Ovary (tissue), 9 donors: Measurements from ENCODE around the gene JAG1. TPM values are rescaled to one million over a fixed set of nuclear protein-coding genes. Genes with fewer than 3 reads are reported as not detected.

Experiments
- DNase-seq, 5 donors: peaks; one replicate each; pipeline ENCODE4 v3.0.0-alpha.2; 2019 to 2020
- H3K27ac ChIP-seq, 2 donors: fragments of 200-600 bp; one replicate each; pipeline versions ENCODE4 v1.5.1 to v1.8.0; 2019 to 2022
- H3K27me3 ChIP-seq: fragments of 200-600 bp; one replicate; pipeline ENCODE4 v1.8.0; 2022
- H3K36me3 ChIP-seq: fragments of 200-600 bp; sonication (generic); one replicate; pipeline ENCODE4 v1.5.1; 2019
- H3K4me1 ChIP-seq: one replicate; pipeline ENCODE4 v1.8.1; 2013; ENCODE audit warnings: mild to moderate bottlenecking, moderate library complexity; ENCODE audit not compliant: insufficient read depth
- H3K4me3 ChIP-seq: fragments of 200-600 bp; sonication (generic); one replicate; pipeline ENCODE4 v1.5.1; 2017
- H3K9me3 ChIP-seq, 2 donors: fragments of 200-600 bp in 1 of 2; sonication (generic) in 1 of 2; one replicate each; pipeline versions ENCODE4 v1.5.1 to v1.8.1; 2013 to 2019; ENCODE audit warnings: mild to moderate bottlenecking in 1 of 2, moderate library complexity in 1 of 2
- EP300 ChIP-seq: sonication (generic); formaldehyde crosslinking; IDR thresholded peaks from one replicate; pipeline ENCODE4 v1.6.1; 2017; ENCODE audit warnings: antibody characterized with exemption
- POLR2A ChIP-seq: fragments of 450-650 bp; IDR thresholded peaks from one replicate; pipeline ENCODE4 v1.6.1; 2017; ENCODE audit warnings: antibody characterized with exemption, mild to moderate bottlenecking, moderate library complexity
- WGBS, 3 donors: extraction: QIAGEN DNeasy Blood & Tissue Kit in 1 of 3; methylation state at CpG; one replicate each; pipeline versions ENCODE4 v1.1.5 to v1.1.7; 2013 to 2017; 5-methylcytosine and 5-hydroxymethylcytosine counted together
- intact Hi-C, 4 donors: fragments of 100-400 bp; cut with DNase I; formaldehyde crosslinking; loops; one replicate each; pipeline versions ENCODE4 v1.11.0 to v1.15.1; 2022 to 2023
- polyA plus RNA-seq, 2 donors: library from polyadenylated mRNA; stranded (reverse); fragments of 200-250 nt in 1 of 2; fragments of 350-450 nt in 1 of 2; fragmentation: Illumina TruSeq in 1 of 2; extraction: RNeasy Lipid Tissue Mini Kit (QIAGEN cat#74804) in 1 of 2; gene quantifications; one replicate each; pipeline ENCODE4 v1.2.3, GENCODE V29; 2013 to 2014
- total RNA-seq, 7 donors: library from RNA; depleted of rRNA in 2 of 7; stranded (reverse); fragments of >200 nt in 2 of 7; fragmentation: NEBNext Ultra II Directional in 3 of 7; extraction: Animal tissue kit (Norgen Biotek cat#: 25700) in 3 of 7; gene quantifications; one replicate each; pipeline versions ENCODE4 v1.1.0 to v1.2.4, GENCODE V29; 2016 to 2023
- TF ChIP-seq, protein P1 (sequence below), 3 donors: fragments of 450-650 bp in 2 of 3; fragments of 200-600 bp in 1 of 3; IDR thresholded peaks; one replicate each; pipeline versions ENCODE4 v1.5.1 to v1.8.0; 2016 to 2022; ENCODE audit warnings: antibody characterized with exemption in 3 of 3, mild to moderate bottlenecking in 1 of 3
- donor health status: DM: no; HTN: no; CAD: no; lungs with moderate emphysema.
- donor health status: DM: no; HTN: no; CAD: no.
- donor health status: Bipolar disorder and iron deficiency.
- donor health status: DM: yes; HTN: yes; CAD: no.
- donor health status: DM: no; HTN: no; CAD: no.
- donor health status: DM: yes; HTN: yes; CAD: no.

Gene JAG1
- total and polyA plus RNA-seq, 9 donors: 27.1 to 69.7 (median 41.0) TPM

DNA sequence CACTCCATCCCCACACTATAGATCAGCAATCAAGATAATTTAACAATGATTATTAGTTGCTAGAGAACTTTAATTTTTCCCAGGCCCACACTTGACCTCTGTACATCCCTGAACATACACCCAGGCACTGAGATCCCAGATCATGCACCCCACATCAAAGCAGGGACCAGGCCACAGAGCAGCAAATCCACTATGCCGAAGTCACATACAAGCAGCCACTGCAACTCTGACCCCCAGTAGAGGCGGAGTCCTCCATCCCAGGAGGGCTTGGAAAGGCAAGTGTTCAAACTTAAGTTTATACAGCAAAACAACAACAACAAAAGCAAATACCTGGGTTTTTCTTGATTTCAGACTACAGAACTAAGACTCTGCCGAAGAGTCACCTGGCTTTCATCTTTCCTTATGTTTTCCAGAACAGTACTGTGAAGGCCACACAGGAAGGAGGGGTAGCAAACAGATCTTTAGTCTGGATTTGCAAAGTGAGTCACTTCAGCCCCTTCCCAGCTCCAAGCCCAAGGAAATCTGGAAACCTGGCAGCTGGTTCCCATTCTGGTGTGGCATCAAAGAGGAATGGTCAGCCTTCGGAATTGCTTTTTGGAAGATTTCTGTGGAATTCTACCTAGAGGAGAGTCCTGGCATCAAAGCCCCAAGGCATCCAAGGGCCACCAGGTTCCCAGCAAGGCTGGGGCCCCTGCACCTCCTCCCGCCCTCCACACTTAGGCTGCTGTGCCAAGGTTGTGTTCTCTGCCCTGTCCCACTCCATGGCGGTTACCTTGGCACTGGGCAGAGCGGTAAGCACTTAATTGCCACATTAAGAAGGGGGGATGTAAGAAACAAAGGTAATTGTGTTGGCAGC lies 7.3 kb downstream of the JAG1 start:
- TF ChIP-seq POLR2A (no peak), EP300 (no peak)
- TF ChIP-seq, protein P1, sequence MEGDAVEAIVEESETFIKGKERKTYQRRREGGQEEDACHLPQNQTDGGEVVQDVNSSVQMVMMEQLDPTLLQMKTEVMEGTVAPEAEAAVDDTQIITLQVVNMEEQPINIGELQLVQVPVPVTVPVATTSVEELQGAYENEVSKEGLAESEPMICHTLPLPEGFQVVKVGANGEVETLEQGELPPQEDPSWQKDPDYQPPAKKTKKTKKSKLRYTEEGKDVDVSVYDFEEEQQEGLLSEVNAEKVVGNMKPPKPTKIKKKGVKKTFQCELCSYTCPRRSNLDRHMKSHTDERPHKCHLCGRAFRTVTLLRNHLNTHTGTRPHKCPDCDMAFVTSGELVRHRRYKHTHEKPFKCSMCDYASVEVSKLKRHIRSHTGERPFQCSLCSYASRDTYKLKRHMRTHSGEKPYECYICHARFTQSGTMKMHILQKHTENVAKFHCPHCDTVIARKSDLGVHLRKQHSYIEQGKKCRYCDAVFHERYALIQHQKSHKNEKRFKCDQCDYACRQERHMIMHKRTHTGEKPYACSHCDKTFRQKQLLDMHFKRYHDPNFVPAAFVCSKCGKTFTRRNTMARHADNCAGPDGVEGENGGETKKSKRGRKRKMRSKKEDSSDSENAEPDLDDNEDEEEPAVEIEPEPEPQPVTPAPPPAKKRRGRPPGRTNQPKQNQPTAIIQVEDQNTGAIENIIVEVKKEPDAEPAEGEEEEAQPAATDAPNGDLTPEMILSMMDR (IDR thresholded peaks at IDR 0.05): no peak
- Histone ChIP-seq H3K27ac (peak overlapping the region in 1 of 2 donors; percentile 17), H3K9me3 (no peaks in the 10 kb centered on the region), H3K36me3 (no peaks in the 10 kb centered on the region), H3K4me3 (no peak overlapping the region), H3K4me1 (peaks cover 13% of the 10 kb centered on the region), H3K27me3 (no peaks in the 10 kb centered on the region)
- DNase-seq: no peak
- WGBS, 3 donors: 79 to 88% (median 85%) methylated on average over 7 of the region's 7 CpGs
- intact Hi-C loops: no loop called here

DNA sequence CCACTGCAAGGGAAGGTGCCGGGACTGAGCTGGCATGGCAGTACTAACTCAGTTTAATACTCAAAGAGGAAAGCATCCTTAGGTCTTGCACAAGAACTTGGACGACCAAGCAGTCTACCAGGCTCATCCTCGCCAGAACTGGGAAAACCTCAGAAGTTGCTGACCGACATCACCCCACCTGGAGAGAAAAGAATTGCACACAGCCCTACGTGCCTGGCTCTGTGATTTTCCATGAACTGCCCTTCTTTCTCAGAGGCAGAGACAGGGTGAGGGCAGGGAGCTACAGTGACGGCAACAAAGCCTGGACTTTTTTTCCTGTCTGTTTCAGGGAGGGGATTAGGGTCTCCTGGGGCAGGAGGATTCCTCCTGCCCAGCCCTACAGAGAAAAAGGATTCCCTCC lies 8.0 kb downstream of the JAG1 start:
- no peaks in the 10 kb centered on the region for H3K9me3 ChIP-seq
- H3K27ac ChIP-seq: no peak overlapping the region
- H3K4me1 ChIP-seq: peaks cover 13% of the 10 kb centered on the region
- no peak for DNase-seq
- no peak overlapping the region for H3K4me3 ChIP-seq
- no peaks in the 10 kb centered on the region for H3K36me3 ChIP-seq
- intact Hi-C loops: no loop called here
- WGBS, 3 donors: 44 to 72% (median 62%) methylated on average over 6 of the region's 6 CpGs
- TF ChIP-seq EP300: no peak
- TF ChIP-seq, protein P1 (IDR thresholded peaks at IDR 0.05): no peak
- TF ChIP-seq POLR2A: no peak
- no peaks in the 10 kb centered on the region for H3K27me3 ChIP-seq

DNA sequence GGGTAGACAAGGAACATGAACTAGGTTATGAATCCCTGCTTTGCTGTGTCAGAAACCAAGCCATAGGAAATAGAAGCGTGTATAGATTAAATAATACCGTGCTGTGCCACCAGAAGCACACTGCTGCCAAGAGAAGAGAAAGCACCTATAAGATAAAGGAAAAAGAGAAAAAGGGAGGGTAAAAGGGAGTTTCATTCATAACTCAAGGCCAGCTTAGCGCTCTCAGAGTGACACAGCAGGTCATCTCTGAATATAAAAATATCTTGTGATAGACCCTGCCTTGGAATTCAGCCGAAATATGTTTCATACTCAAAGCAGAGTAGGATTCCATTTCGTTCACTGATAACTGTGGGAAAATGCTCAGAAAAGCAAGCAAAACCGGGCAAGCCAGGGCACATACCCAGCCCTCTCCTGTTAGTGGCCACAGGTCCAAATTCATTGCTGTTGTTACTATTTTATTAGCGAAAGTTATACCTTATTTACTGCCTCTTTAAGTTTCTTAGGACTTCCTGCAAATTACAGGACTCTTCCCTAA lies 8.7 kb downstream of the JAG1 start:
- no peak overlapping the region for H3K27ac ChIP-seq
- peaks cover 13% of the 10 kb centered on the region for H3K4me1 ChIP-seq
- TF ChIP-seq, protein P1 (IDR thresholded peaks at IDR 0.05): no peak
- TF ChIP-seq POLR2A (no peak), EP300 (no peak)
- no peaks in the 10 kb centered on the region for H3K36me3 ChIP-seq
- WGBS, 3 donors: 19% methylated on average over 7 of the region's 7 CpGs
- no peak overlapping the region for H3K4me3 ChIP-seq
- H3K9me3 ChIP-seq: no peaks in the 10 kb centered on the region
- intact Hi-C loops: no loop called here
- no peaks in the 10 kb centered on the region for H3K27me3 ChIP-seq
- no peak for DNase-seq

DNA sequence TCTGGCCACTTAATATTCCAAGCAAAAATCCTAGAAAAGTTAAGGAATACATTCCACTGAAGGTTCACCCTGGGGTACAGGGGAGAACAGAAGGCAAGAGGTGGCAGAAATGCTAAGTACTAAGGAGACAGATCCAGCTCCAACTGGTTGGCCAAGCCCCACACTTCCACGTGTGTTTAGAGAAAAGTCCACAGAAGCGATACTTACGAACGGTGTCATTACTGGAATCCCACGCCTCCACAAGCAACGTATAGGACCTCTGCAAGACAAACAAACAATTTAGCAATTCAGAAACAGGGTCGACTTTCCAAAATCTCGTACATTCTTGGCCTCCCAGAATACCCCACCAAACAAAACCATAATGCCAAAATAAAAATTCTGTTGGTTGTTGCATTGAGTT lies 10.0 kb downstream of the JAG1 start:
- TF ChIP-seq POLR2A (no peak), EP300 (no peak)
- TF ChIP-seq, protein P1 (IDR thresholded peaks at IDR 0.05): no peak
- no peak for DNase-seq
- WGBS, 3 donors: 79 to 83% (median 81%) methylated on average over 8 of the region's 8 CpGs
- no peaks in the 10 kb centered on the region for H3K9me3 ChIP-seq
- H3K27ac ChIP-seq: no peak overlapping the region
- H3K4me3 ChIP-seq: no peak overlapping the region
- no peaks in the 10 kb centered on the region for H3K36me3 ChIP-seq
- intact Hi-C loops: no loop called here
- H3K27me3 ChIP-seq: no peaks in the 10 kb centered on the region
- H3K4me1 ChIP-seq: peaks cover 11% of the 10 kb centered on the region
